Embryonic facial prominence (tissue), 1 donor: ENCODE measurements around the gene DDAH1.
"Not testable (repeated sequence)": the region's sequence is repeated elsewhere in the genome, so short reads cannot be mapped to it uniquely, and the experiment has no call there.

Experiments
- DNase-seq: peaks from one replicate; pipeline ENCODE4 v3.0.0-alpha.2; 2016; ENCODE audit errors: extremely low spot score

Gene DDAH1

DNA sequence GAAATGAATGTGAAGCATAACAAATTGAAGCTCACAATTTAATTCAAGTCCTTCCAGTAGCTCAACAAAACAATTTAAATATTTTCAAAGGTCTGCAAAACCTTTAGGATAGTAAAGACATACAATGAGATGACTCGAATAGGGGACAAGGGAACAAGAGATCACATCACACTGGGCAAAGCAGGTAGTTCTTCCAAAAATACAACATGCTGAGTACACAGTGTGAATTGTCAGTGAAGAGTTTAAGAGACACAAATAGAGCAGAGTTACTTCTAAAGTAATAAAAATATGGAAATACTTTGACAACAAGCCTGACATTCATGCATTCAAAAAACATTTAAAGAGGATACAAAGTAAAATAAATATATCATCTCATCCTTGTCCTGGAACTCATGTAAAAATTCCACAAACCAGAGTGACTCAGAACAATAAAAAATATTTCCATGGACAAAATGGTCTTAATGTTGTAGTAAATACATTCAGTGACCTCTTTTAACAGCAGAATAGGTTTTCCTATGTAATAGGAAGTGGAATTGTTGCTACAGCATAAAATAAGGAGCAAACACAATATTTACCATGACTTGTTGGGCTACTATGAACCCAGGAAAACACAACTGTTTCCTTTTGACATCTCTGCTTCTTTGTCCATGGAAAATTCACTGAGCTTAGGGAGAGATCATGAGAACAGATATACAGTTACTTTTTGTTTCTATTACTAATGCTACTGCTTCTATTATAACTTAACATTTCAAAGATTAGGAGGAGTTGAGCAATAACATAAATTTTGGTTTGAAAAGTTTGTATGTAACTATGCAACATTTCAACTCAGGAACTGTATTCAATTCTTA, 104.9 kb downstream of the DDAH1 start:
- DNase-seq, result no peak

DNA sequence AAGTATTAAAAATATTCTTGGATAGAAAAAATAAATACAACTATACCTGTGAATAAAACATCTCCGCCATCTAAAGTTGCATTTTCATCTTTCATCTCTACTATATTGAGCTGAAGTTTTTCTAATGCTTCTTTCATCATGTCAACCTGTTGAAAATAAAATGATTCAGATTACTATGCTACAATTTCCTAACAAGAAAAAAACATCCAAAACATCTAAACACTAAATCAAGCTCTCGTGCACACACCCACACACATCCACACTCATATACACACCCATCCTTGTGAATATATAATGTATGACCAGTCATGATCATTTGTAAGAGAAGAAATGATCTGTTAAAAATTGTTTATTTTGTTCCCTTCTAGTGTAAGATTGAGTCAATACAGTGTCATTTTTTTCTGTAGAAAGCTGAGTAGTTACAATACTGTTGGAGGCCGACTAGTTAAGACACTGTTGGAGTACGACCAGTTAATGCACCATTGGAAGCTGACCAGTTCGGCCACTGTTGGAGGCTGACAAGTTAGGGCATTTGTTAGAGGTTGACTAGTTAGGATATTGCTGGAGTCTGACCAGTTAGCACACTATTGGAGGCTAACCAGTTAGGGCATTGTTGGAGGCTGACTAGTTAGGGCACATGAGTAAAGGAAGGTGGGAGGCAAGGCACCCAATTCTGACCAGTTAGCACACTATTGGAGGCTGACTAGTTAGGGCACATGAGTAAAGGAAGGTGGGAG, 106.1 kb downstream of the DDAH1 start:
- no peak for DNase-seq

- no peak for DNase-seq
These were observed 107.1 kb downstream of the DDAH1 start for GRCh38 chr1:85357817-85358216.

DNA sequence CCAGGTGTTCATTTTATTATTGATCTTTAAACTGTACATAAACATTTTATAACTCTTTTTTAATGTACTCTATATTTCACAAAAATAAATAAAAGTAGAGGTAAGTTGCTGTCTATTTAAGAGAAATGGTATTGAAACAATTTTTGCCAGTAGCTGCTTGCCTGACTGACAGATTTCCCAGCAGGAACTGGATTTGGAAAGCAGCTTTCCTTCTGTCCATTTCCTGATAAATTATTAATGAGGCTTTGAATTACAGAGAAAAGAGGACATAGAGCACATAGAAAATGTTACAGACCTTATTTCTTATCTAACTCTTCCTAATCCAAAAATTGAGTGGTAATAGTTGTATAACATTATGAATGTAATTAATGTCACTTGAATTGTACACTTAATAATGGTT, 108.8 kb downstream of the DDAH1 start:
- no peak for DNase-seq

DNA sequence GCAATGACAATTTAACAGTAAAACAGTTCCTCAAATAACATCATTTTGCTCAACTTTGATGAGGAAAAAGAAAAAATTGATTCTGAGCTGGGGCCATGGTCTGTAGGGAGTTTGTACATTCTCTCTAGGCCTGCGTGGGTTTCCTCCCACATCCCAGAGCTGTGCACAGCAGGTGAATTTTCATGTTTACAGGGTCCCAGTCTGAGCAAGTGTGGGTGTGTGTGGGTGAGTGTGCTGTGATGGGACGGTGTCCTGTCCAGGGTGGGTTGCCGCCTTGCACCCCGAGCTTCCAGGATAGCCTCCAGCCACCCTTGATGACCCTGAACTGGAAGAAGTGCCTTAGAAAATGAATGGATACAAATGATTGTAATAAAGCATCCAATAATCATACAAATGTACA, 112.9 kb downstream of the DDAH1 start:
- DNase-seq, result no peak

DNA sequence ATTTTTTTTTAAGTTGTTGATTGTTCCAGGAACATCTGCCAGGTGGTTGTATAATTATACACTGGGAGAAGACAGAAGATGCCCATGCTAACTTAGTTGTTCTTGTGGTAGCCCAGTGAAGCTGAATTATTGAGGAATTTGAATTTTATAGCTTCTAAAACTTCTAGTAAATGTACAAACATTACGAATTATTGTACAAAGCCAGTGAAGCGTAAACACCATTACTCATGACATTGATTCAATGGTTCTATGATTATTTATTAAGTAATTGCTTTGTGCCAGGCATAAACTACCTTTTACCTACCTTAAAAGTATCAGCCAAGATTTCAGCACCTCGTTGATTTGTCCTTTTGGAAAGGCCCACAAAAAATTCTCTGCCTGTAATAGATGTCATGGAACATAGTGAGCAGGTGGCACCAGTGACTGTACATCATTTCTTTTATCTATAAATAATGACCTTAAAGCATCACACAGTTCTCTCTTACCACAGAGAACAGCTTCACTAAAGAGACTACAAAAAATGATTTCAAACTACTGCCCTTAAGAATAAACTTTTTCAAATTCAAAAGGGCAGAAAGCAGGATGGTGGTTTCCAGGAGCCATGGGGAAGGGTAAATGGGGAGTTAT, 113.6 kb downstream of the DDAH1 start:
- DNase-seq, result no peak

DNA sequence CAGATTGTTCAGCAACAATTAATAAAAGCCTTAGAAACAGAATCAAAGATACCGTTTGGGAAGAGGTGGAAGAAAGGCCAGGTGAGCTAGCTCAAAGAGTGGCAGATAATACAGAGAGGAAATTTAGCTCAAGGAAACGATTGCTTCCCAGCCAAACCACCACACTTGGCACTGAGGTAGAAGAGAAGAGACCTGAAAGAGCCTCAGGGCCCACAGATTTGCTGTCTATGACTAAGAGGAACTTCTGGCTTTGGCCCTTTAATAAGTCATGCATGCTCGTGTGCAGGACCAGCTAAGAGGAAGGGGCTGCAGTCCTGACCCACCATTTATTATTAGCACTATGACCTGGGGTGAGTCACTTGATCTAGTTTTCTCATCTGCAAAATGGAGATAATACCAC, 115.7 kb downstream of the DDAH1 start:
- DNase-seq, result no peak

DNA sequence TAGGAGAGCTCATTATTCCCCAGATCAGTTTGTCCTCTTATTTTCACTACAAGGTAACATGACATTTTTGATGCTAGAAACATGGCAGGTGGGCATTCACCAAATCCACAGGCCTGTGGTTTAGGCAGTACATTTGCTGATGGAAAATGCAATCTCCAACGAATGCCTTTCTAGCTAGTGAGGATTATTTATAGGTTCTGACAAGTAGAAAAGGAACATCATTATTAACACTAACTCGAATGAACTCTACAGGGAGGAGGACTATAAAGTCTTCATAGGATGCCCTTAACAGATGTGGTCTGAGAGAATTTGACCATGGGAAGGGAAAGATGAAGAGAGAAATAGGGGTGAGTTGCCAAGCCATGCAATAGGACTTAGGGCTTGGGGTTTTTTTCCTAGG, 117.1 kb downstream of the DDAH1 start:
- no peak for DNase-seq

- not testable (repeated sequence) for DNase-seq
These were observed 117.7 kb downstream of the DDAH1 start for GRCh38 chr1:85347275-85347674.

- no peak for DNase-seq
These were observed 120.7 kb downstream of the DDAH1 start for GRCh38 chr1:85344256-85344694.

DNA sequence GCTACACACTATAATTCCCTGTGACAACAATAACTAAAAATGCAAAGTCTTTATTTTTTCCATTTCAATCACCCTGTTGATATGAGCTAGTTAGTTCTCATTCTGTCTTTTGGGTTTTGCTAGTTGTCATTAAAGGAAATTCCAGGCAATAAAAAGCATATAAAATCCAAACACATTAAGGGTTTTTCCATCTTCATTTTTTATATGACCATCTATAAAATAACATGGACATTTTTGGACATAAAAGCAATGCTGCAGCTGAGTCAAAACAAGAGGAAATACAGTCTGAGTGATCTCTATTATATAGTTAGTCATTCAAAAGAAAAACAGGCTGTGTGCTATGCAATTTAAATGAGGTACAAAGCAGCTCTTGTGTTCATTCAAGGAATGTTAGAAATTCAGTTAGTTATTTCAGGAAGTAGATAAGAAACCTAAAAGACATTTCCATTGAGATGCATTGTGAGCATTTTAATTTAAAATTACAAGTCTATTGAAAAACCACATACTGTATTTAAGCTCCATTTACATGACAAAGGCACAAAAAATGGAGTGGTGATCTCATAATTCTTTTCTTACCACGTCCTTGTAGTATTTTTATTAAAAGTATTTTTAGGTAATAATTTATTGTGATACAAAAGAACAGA, 121.2 kb downstream of the DDAH1 start:
- DNase-seq, result no peak

DNA sequence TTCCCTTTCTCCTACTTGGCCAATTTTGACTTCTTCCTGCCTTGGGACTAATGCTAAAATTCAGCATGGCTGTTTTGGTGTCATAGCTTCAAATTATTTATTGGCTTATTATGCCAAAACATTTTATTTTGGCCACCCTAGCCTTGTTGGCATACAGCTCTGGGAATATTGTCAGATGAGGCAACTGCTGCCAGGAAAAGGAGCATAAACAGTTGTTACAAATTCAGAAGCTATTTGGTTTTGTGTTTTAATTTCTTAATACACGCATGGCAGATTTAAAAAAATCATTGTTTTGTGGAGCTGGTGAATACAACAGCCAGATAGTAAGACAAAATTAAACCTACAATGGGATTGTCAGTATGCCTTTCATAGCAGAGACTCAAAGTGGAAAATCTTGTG, 121.7 kb downstream of the DDAH1 start:
- DNase-seq, result no peak

DNA sequence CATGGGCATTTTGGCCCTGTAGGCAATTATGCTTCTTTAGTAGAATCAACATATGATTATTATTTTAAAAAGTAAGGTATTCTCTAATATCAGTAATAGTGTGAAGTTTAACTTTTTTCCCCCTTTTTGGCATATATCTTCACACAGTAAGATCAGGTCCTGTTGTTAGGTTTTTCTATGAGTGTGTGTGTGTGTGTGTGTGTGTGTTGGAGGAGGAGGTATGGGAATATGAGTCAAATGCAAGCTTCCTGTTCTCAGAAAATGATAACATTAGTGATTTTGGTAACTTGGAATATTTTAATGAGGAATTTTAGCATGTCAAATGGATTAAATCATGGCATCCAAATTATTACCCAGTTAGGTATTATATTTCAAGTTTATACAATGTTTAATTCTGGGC, 122.8 kb downstream of the DDAH1 start:
- DNase-seq, result no peak

- no peak for DNase-seq
These were observed 124.5 kb downstream of the DDAH1 start for GRCh38 chr1:85340427-85340826.

DNA sequence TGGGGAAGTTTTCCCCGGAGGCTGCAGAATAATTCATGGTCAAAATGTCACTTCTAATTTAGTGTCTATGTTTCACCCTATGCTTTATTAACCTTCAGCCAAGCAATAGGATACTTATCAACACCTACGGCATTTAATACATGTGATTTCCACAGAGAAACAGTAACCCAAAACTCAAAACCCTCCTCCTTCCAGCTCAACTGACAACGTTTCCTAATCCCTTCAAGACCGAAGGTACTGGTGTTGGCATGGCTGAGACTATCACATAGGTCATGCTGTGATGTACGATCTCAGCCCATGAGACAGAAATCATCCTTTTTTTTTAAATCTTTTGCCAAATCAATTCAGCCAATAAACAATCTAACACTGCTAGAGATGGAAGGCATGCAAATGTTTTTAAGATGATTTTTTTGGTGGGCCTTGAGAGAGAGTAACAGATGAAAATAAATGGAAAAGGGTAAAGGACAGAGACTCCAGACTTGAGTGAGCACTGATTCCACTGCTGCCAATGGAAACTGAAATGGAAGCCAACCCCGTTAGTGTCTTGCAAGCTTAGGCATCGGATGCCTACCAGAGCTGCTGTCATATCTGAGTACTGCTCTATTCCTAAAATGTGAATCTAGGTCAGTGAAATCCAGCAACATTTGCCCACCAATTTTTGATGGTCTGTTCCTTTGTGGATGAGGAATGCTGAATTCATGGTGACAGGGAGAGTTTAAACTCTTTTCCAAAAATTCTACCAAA, 125.1 kb downstream of the DDAH1 start:
- DNase-seq, result no peak

GRCh38 chr1:85339089-85339488, 125.9 kb downstream of the DDAH1 start:
- DNase-seq, result no peak

- no peak for DNase-seq
These were observed 130.0 kb downstream of the DDAH1 start for GRCh38 chr1:85334962-85335361.

DNA sequence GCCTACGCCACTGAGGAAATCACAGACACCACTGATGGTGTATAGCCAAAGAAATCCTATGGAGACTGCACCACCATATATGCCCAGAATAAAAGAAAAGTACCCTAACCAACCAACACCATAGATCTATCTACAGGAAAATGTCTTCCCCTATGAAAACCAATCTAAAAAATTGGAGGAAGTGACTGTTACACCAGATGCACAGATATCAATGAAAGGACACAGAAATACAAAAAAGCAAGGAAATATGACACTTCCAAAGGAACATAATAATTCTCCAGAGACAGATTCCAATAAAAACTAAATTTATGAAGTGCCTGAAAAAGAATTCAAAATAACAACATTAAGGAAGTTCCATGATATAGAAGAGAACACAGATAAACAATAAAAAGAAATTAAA, 131.8 kb downstream of the DDAH1 start:
- no peak for DNase-seq

DNA sequence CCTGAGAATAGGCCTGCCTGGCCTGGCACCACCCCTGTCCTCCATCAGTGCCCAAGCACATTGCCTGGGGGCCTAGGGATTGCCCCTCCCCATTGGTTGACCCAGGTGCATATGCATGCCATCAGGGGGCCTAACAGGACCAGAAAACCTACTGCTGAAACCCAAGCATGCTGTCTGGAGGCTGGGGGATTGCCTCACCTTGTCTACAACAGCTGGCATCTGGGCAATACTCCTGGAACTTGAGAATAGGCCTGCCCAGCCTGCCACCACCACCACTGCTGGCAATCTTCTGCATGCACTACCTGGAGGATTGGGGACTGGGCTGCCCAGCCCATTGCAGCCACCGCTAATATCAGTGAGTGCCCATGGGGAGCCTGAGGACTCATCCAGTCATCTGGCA, 132.4 kb downstream of the DDAH1 start:
- DNase-seq, result no peak

- no peak for DNase-seq
These were observed 134.2 kb downstream of the DDAH1 start for GRCh38 chr1:85330711-85331290.

- DNase-seq, result no peak
These were observed 134.7 kb downstream of the DDAH1 start for GRCh38 chr1:85330214-85330631.
